Left lung (tissue), 10 donors: ENCODE results near the gene IL13. TPM values are rescaled to one million over a fixed set of nuclear protein-coding genes. Genes with fewer than 3 reads are reported as not detected.

Experiments used
- ATAC-seq: fragments of 200-7000 bp; cut with Tn5 transposase; one replicate; pipeline ENCODE4 v1.9.1; 2020; ENCODE audit warnings: moderate library complexity
- DNase-seq, 4 donors: peaks; one replicate each; pipeline ENCODE4 v3.0.0-alpha.2; 2013 to 2020
- H3K27ac ChIP-seq, 2 donors: fragments of 200-600 bp; sonication (generic) in 1 of 2; one replicate each; pipeline versions ENCODE4 v1.5.0 to v1.8.0; 2020 to 2021
- H3K27me3 ChIP-seq, 2 donors: fragments of 200-600 bp; sonication (generic) in 1 of 2; one replicate each; pipeline versions ENCODE4 v1.5.0 to v1.8.0; 2020 to 2021
- H3K36me3 ChIP-seq, 2 donors: fragments of 200-600 bp; sonication (generic) in 1 of 2; one replicate each; pipeline versions ENCODE4 v1.5.0 to v1.8.0; 2020 to 2021
- H3K4me1 ChIP-seq, 2 donors: fragments of 200-600 bp; one replicate each; pipeline ENCODE4 v1.8.0; 2021
- H3K4me3 ChIP-seq, 2 donors: fragments of 200-600 bp; sonication (generic) in 1 of 2; one replicate each; pipeline versions ENCODE4 v1.5.0 to v1.8.0; 2020 to 2021; ENCODE audit warnings: mild to moderate bottlenecking in 1 of 2
- H3K9me3 ChIP-seq, 2 donors: fragments of 200-600 bp; sonication (generic) in 1 of 2; one replicate each; pipeline versions ENCODE4 v1.5.0 to v1.8.0; 2020 to 2021
- CTCF ChIP-seq, 2 donors: fragments of 200-600 bp; sonication (generic) in 1 of 2; IDR thresholded peaks; one replicate each; pipeline versions ENCODE4 v1.5.0 to v1.8.0; 2021; ENCODE audit warnings: antibody characterized with exemption in 2 of 2
- intact Hi-C, 2 donors: fragments of 100-400 bp; cut with DNase I; formaldehyde crosslinking; loops; one replicate each; pipeline versions ENCODE4 v1.11.2 to v1.14.2; 2022
- polyA plus RNA-seq, 6 donors: library from polyadenylated mRNA; unstranded; fragments of 120-200 nt; gene quantifications; one replicate each; pipeline ENCODE4 v1.2.1, GENCODE V29; 2013; ENCODE audit not compliant: insufficient read length in 6 of 6
- total RNA-seq, 2 donors: library from RNA; stranded (reverse); fragmentation: NEBNext Ultra II Directional; extraction: Animal tissue kit (Norgen Biotek cat#: 25700); gene quantifications; one replicate each; pipeline ENCODE4 v1.2.1, GENCODE V29; 2021
- donor health status: DM: no; HTN: yes; CAD: no.
- donor health status: DM: no; HTN: no; CAD: no.

The IL13 gene
- total and polyA plus RNA-seq, 8 donors: 0.15 to 0.16 TPM; not detected in 6

DNA sequence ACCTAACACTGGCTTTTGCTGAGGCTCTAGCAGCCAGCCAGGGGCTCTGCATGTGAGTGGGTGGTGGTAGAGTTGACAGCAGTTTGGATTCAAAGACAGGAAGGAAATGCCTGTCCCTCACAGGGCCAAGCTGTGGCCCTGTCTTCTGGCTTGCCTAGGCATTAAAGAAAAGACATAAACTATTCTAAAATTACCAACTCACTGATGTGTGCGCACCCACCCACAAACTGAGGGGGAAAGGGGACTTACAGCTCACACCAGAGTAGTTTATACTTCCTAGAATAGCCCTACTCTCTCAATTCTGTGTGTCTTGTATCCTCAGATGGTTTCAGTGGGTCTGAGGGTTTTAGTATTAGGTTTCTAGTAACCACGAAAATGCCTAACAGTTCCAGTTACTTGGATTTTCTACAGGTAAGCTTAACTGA lies 18.3 kb upstream of the IL13 start:
- DNase-seq: no peak
- no peak for ATAC-seq
- no peaks in the 10 kb centered on the region for H3K4me1 ChIP-seq
- H3K27ac ChIP-seq: no peak overlapping the region
- H3K9me3 ChIP-seq: no peaks in the 10 kb centered on the region
- no peaks in the 10 kb centered on the region for H3K27me3 ChIP-seq
- no peak for TF ChIP-seq CTCF (IDR thresholded peaks at IDR 0.05)
- intact Hi-C loops: no loop called here
- no peak overlapping the region for H3K4me3 ChIP-seq
- peaks cover 0 to 63% of the 10 kb centered on the region in 2 donors for H3K36me3 ChIP-seq

DNA sequence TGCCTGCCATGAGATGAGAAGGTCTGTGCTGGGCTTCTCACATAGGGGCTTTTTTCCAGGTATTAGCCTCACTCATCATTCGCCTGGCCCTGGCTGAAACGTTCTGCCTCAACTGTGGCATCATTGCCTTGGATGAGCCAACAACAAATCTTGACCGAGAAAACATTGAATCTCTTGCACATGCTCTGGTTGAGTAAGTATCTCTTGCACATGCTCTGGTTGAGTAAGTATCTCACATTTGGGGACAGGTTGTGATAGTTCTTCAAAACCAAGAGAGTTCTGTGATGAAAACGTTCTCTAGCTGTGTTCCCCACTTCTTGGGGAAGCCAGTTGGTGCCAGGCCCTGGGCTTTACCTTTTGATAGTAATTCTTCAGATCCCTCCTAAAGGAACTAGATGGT lies 17.4 kb upstream of the IL13 start:
- Histone ChIP-seq H3K4me3 (no peak overlapping the region), H3K9me3 (no peaks in the 10 kb centered on the region), H3K36me3 (peaks cover 0 to 63% of the 10 kb centered on the region in 2 donors), H3K27me3 (no peaks in the 10 kb centered on the region), H3K4me1 (no peaks in the 10 kb centered on the region), H3K27ac (no peak overlapping the region)
- intact Hi-C loops: no loop called here
- no peak for DNase-seq
- ATAC-seq: no peak
- no peak for TF ChIP-seq CTCF (IDR thresholded peaks at IDR 0.05)

DNA sequence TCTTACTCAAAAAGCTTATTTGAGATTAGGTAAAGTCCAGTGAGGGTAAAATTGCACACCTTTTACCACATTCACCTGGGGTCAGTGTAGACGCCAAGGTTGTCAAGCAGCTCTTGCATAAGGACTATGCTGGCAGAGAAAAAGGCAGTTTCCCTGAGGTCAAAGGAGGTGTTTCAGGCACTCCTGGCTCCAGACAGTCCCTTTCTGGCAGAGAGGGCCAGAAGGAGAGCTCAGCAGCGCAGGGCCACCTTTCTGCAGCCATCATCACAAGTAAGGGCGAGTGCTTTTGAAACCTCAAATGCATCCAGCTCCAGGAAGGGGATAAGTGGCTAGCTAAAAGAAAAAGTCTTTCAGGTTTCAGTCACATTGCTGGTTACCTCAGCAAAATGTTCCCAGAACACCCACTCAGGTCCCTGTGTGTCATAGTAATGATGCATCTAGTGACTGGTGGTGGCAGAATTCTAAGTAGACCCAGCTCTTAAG lies 16.7 kb upstream of the IL13 start:
- intact Hi-C loops: no loop called here
- TF ChIP-seq CTCF (IDR thresholded peaks at IDR 0.05): no peak
- Histone ChIP-seq H3K27me3 (no peaks in the 10 kb centered on the region), H3K36me3 (peaks cover 0 to 59% of the 10 kb centered on the region in 2 donors), H3K9me3 (no peaks in the 10 kb centered on the region), H3K4me1 (no peaks in the 10 kb centered on the region), H3K27ac (no peak overlapping the region), H3K4me3 (no peak overlapping the region)
- ATAC-seq: no peak
- DNase-seq: no peak

- Histone ChIP-seq H3K36me3 (peaks cover 0 to 58% of the 10 kb centered on the region in 2 donors), H3K4me1 (no peaks in the 10 kb centered on the region), H3K27ac (no peak overlapping the region), H3K9me3 (no peaks in the 10 kb centered on the region), H3K27me3 (no peaks in the 10 kb centered on the region), H3K4me3 (no peak overlapping the region)
- intact Hi-C loops: no loop called here
- no peak for DNase-seq
- ATAC-seq: no peak
- TF ChIP-seq CTCF (IDR thresholded peaks at IDR 0.05): no peak
Observed at GRCh38 chr5:132641841-132642240, 16.1 kb upstream of the IL13 start.

DNA sequence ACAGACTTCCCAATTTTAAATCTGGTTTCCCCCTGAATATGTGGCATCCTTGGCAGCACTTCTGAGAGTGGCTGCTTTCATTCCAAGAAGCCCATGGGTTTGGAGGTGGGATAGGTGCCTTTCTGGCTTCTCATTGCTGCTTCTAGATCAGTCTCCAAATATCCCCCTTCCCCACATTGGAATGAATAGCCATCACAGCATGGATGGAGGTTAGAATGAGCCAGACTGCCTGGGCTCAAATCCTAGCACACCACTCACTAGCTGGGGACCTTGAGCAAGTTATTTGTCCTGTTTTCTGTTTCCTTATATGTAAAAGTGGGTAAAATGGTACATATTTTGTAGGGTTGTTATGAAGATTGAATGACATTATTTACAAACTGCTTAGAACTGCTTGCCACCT lies 13.8 kb upstream of the IL13 start:
- intact Hi-C loops: no loop called here
- no peak for TF ChIP-seq CTCF (IDR thresholded peaks at IDR 0.05)
- Histone ChIP-seq H3K4me3 (no peak overlapping the region), H3K4me1 (no peaks in the 10 kb centered on the region), H3K27ac (no peak overlapping the region), H3K36me3 (peaks cover 0 to 40% of the 10 kb centered on the region in 2 donors), H3K27me3 (no peaks in the 10 kb centered on the region), H3K9me3 (peaks cover 0 to 6% of the 10 kb centered on the region in 2 donors)
- ATAC-seq: no peak
- no peak for DNase-seq
